Ishikawa (cell line): Measurements from ENCODE around the gene SOHLH2.

Source experiments
- CEBPB ChIP-seq: IDR thresholded peaks from 2 replicates; pipeline ENCODE4 v1.6.1; 2012
- CREB1 ChIP-seq: IDR thresholded peaks from 2 replicates; pipeline ENCODE4 v1.6.1; 2012; ENCODE audit warnings: low read depth
- EP300 ChIP-seq: IDR thresholded peaks from 2 replicates; pipeline ENCODE4 v1.6.1; 2012; ENCODE audit warnings: borderline replicate concordance
- FOXM1 ChIP-seq: IDR thresholded peaks from 2 replicates; pipeline ENCODE4 v1.6.1; 2012; ENCODE audit warnings: low read depth, borderline replicate concordance
- MAX ChIP-seq: IDR thresholded peaks from 2 replicates; pipeline ENCODE4 v1.6.1; 2012
- RAD21 ChIP-seq: IDR thresholded peaks from 2 replicates; pipeline ENCODE4 v1.6.1; 2012; ENCODE audit warnings: low read depth
- REST ChIP-seq: IDR thresholded peaks from 2 replicates; pipeline ENCODE4 v1.6.1; 2012; ENCODE audit warnings: low read depth, mild to moderate bottlenecking
- TAF1 ChIP-seq: IDR thresholded peaks from 2 replicates; pipeline ENCODE4 v1.6.1; 2012; ENCODE audit warnings: low read depth, mild to moderate bottlenecking
- TCF12 ChIP-seq: IDR thresholded peaks from 2 replicates; pipeline ENCODE4 v1.6.1; 2012; ENCODE audit warnings: low read depth
- TEAD4 ChIP-seq: IDR thresholded peaks from 2 replicates; pipeline ENCODE4 v1.6.1; 2012
- USF1 ChIP-seq: IDR thresholded peaks from 2 replicates; pipeline ENCODE4 v1.6.1; 2012
- YY1 ChIP-seq: IDR thresholded peaks from 2 replicates; pipeline ENCODE4 v1.6.1; 2012; ENCODE audit warnings: low read depth
- ZBTB7A ChIP-seq: IDR thresholded peaks from 2 replicates; pipeline ENCODE4 v1.6.1; 2012; ENCODE audit warnings: low read depth

- TF ChIP-seq FOXM1 (no peak), YY1 (no peak), CEBPB (no peak), EP300 (no peak), CREB1 (no peak), REST (no peak), RAD21 (no peak), USF1 (no peak), TEAD4 (no peak), MAX (no peak), TCF12 (no peak), ZBTB7A (no peak), TAF1 (no peak)
These were observed 83.0 kb downstream of the SOHLH2 start, which contains the start of gene DCLK1 for GRCh38 chr13:36131222-36131930.
